Fibroblast of lung (primary cell): ENCODE data around the gene TAS2R41. TPM values are rescaled to one million over a fixed set of nuclear protein-coding genes. Genes with fewer than 3 reads are reported as not detected.

Source experiments
- DNase-seq, 2 donors: peaks; one replicate each; pipeline versions ENCODE4 v3.0.0 to v3.0.0-alpha.2; 2010; ENCODE audit warnings: low read depth in 2 of 2
- H2AFZ ChIP-seq: 2 replicates; pipeline ENCODE4 v1.5.1; 2012; ENCODE audit warnings: low read length, control low read depth, inconsistent platforms
- H3K27ac ChIP-seq: 2 replicates; pipeline ENCODE4 v1.5.1; 2011; ENCODE audit warnings: low read length, control low read depth; ENCODE audit not compliant: insufficient read depth
- H3K27me3 ChIP-seq: 2 replicates; pipeline ENCODE4 v1.5.1; 2011; ENCODE audit warnings: mild to moderate bottlenecking, low read length; ENCODE audit not compliant: control insufficient read depth, insufficient read depth
- H3K36me3 ChIP-seq: 2 replicates; pipeline ENCODE4 v1.5.1; 2011; ENCODE audit warnings: low read length; ENCODE audit not compliant: control insufficient read depth, insufficient read depth
- H3K4me1 ChIP-seq: 2 replicates; pipeline ENCODE4 v1.5.1; 2011; ENCODE audit warnings: low read length; ENCODE audit not compliant: control insufficient read depth, insufficient read depth; ENCODE audit errors: extremely low read depth
- H3K4me2 ChIP-seq: 2 replicates; pipeline ENCODE4 v1.5.1; 2011; ENCODE audit warnings: low read length, control low read depth; ENCODE audit not compliant: insufficient read depth; ENCODE audit errors: extremely low read depth
- H3K4me3 ChIP-seq, 4 experiments: fragments of 200-600 bp in 1 of 4; sonication (generic) in 1 of 4; replicated peaks in 1 of 4; 2 replicates each; pipeline ENCODE4 v1.5.1; 2011 to 2016; ENCODE audit warnings: low read length in 4 of 4, low read depth in 3 of 4, mild to moderate bottlenecking in 3 of 4, control low read depth in 2 of 4, inconsistent platforms in 1 of 4, mixed read lengths in 1 of 4; ENCODE audit not compliant: insufficient read depth in 1 of 4; ENCODE audit errors: control extremely low read depth in 1 of 4
- H3K79me2 ChIP-seq: 2 replicates; pipeline ENCODE4 v1.5.1; 2012; ENCODE audit warnings: mild to moderate bottlenecking, low read length, inconsistent platforms; ENCODE audit not compliant: control insufficient read depth, insufficient read depth
- H3K9ac ChIP-seq: 2 replicates; pipeline ENCODE4 v1.5.1; 2011; ENCODE audit warnings: mild to moderate bottlenecking, low read length, control low read depth; ENCODE audit not compliant: insufficient read depth
- H3K9me3 ChIP-seq: 2 replicates; pipeline ENCODE4 v1.5.1; 2012; ENCODE audit warnings: low read depth, low read length; ENCODE audit not compliant: control insufficient read depth, insufficient read depth
- H4K20me1 ChIP-seq: 2 replicates; pipeline ENCODE4 v1.5.1; 2011; ENCODE audit warnings: low read length; ENCODE audit not compliant: control insufficient read depth, insufficient read depth; ENCODE audit errors: extremely low read depth
- EZH2 ChIP-seq: IDR thresholded peaks from 2 replicates; pipeline ENCODE4 v1.5.1; 2012; ENCODE audit warnings: low read length, control low read depth, mild to moderate bottlenecking; ENCODE audit errors: missing control alignments
- polyA plus RNA-seq, 2 donors: library from polyadenylated mRNA; depleted of rRNA in 1 of 2; stranded (reverse) in 1 of 2; unstranded in 1 of 2; fragments of >200 nt; gene quantifications; 2 replicates each; pipeline ENCODE4 v1.2.1, GENCODE V29; 2011 to 2012; ENCODE audit warnings: missing spikeins in 1 of 2
- total RNA-seq: library from RNA; depleted of rRNA; stranded (reverse); fragments of >200 nt; gene quantifications from 2 replicates; pipeline ENCODE4 v1.2.1, GENCODE V29; 2014
- TF ChIP-seq, protein P1 (sequence below), 2 donors: IDR thresholded peaks in 1 of 2; conservative IDR thresholded peaks in 1 of 2; 1 replicate in 1 of 2; 2 replicates in 1 of 2; pipeline ENCODE4 v1.5.1; 2011 to 2012; ENCODE audit warnings: low read length in 2 of 2, control low read depth in 1 of 2, inconsistent platforms in 1 of 2, low read depth in 1 of 2, mild to moderate bottlenecking in 1 of 2

The TAS2R41 gene
- total and polyA plus RNA-seq, 2 donors (not counting 1 experiment from before 2014, with no cell fraction given) = not detected

DNA sequence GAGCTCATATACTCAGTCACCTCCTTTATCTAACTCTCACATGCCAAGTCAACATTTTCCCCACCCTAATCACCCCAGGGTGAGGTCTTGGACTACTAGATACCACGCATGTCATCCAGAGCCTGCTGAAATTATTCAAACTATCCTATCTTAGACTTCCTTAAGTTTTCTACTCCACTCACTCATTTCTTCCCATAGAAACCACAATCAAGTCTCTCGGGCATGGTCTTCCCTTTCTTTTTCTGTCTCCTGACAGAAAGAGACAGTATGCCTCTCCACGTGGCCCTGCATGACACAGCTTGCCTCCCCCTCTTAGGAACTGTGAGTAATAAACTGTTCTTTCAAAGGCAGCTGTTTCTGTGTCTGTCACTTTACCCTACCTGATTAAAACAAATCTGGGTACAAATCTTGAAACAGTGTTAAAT, 29.4 kb downstream of the TAS2R41 start:
- TF ChIP-seq, protein P1, sequence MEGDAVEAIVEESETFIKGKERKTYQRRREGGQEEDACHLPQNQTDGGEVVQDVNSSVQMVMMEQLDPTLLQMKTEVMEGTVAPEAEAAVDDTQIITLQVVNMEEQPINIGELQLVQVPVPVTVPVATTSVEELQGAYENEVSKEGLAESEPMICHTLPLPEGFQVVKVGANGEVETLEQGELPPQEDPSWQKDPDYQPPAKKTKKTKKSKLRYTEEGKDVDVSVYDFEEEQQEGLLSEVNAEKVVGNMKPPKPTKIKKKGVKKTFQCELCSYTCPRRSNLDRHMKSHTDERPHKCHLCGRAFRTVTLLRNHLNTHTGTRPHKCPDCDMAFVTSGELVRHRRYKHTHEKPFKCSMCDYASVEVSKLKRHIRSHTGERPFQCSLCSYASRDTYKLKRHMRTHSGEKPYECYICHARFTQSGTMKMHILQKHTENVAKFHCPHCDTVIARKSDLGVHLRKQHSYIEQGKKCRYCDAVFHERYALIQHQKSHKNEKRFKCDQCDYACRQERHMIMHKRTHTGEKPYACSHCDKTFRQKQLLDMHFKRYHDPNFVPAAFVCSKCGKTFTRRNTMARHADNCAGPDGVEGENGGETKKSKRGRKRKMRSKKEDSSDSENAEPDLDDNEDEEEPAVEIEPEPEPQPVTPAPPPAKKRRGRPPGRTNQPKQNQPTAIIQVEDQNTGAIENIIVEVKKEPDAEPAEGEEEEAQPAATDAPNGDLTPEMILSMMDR (conservative IDR thresholded peaks at IDR 0.05 in 1 of 2, IDR thresholded peaks at IDR 0.05 in 1 of 2; ENCODE audit: low read depth in 1 of 2, low read length in 2 of 2) = no peak
- H3K9me3 ChIP-seq = no peaks in the 10 kb centered on the region
- no peak overlapping the region for H3K4me3 ChIP-seq
- H3K79me2 ChIP-seq = no peaks in the 10 kb centered on the region
- H2AFZ ChIP-seq = no peak overlapping the region
- H3K36me3 ChIP-seq = no peaks in the 10 kb centered on the region
- no peak overlapping the region for H3K27ac ChIP-seq
- H3K27me3 ChIP-seq = no peaks in the 10 kb centered on the region
- DNase-seq = no peak
- H3K4me2 ChIP-seq = no peak overlapping the region
- H3K9ac ChIP-seq = no peak overlapping the region
- no peaks in the 10 kb centered on the region for H4K20me1 ChIP-seq
- H3K4me1 ChIP-seq = no peaks in the 10 kb centered on the region

DNA sequence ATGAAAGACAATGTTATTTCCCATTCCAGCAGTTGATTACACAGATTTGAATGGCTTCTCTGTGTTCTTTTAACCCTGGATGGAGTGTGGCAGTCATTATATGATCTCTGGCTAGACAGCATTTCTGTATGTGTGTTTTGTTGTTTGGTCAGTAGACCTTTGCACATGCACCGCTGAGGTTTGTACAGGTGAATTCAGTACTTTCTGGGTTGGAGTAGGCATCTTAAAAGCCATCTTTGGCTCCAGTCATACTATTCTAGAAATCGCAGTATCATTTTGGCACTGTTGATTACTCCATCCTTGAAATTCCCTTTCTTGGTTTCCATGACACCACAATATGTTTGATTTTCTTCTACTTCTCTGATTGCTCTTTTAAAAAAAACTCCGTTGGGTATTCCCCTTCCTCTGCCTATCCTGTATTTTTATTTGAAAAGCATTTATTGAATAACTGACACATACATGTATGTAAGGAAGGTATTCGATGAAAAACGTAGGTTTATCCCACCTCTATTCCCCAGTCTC, 29.9 kb downstream of the TAS2R41 start:
- Histone ChIP-seq H3K79me2 (no peaks in the 10 kb centered on the region), H3K4me2 (no peak overlapping the region), H3K9ac (no peak overlapping the region), H3K27ac (no peak overlapping the region), H3K4me3 (no peak overlapping the region), H3K27me3 (no peaks in the 10 kb centered on the region), H2AFZ (no peak overlapping the region), H3K4me1 (no peaks in the 10 kb centered on the region), H4K20me1 (no peaks in the 10 kb centered on the region), H3K9me3 (no peaks in the 10 kb centered on the region), H3K36me3 (no peaks in the 10 kb centered on the region)
- no peak for TF ChIP-seq EZH2
- TF ChIP-seq, protein P1 (conservative IDR thresholded peaks at IDR 0.05 in 1 of 2, IDR thresholded peaks at IDR 0.05 in 1 of 2; ENCODE audit: low read depth in 1 of 2, low read length in 2 of 2) = no peak
- no peak for DNase-seq

DNA sequence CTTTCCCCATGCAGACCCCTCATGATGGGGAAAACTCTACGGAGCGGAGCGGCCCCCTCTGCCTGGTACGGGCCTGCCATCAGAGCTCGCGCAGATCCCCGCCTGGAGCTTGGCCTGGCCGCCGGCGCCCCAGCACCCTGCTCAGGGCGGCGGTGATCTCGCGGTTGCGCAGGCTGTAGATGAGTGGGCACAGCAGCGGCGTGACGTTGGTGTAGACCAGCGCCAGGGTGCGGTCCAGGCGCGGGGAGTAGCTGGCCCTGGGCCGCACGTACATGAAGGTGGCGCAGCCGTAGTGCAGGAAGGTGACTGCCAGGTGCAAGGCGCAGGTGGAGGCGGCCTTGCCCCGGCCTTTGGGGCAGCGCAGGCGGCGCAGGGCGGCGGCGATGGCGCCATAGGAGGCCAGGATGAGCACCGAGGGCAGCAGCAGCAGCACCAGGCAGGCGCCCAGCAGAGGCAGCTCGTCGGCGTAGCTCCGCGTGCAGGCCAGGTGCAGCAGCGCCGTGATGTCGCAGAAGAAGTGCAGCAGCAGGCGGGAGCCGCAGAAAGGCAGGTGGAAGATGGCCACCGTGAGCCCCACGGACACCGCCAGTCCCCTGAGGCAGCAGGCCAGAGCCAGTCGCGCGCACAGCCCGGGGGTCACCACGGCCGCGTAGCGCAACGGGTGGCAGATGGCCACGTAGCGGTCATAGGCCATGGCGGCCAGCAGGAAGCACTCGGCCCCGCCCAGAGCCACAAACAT, 33.4 kb downstream of the TAS2R41 start:
- Histone ChIP-seq H3K4me1 (no peaks in the 10 kb centered on the region), H3K4me3 (peak overlapping the region in 1 of 4 experiments; percentile 12), H3K79me2 (no peaks in the 10 kb centered on the region), H3K9ac (no peak overlapping the region), H3K27ac (no peak overlapping the region), H3K9me3 (no peaks in the 10 kb centered on the region), H4K20me1 (no peaks in the 10 kb centered on the region), H3K36me3 (no peaks in the 10 kb centered on the region), H3K27me3 (no peaks in the 10 kb centered on the region), H3K4me2 (no peak overlapping the region), H2AFZ (peak overlapping the region; percentile 39)
- TF ChIP-seq EZH2 = no peak
- TF ChIP-seq, protein P1 (conservative IDR thresholded peaks at IDR 0.05 in 1 of 2, IDR thresholded peaks at IDR 0.05 in 1 of 2; ENCODE audit: low read depth in 1 of 2, low read length in 2 of 2) = no peak
- DNase-seq = no peak
